ENCODE measurements around the gene ADGRF5.

The ADGRF5 gene

GRCh38 chr6:46932526-46933319, 11.0 kb upstream of the ADGRF5 start:
- peak; percentile 30 for DNase-seq (ENCODE audit: low read depth)

GRCh38 chr6:46931416-46931815, 9.7 kb upstream of the ADGRF5 start:
- DNase-seq (ENCODE audit: low read depth): no peak

- no peak for DNase-seq (ENCODE audit: low read depth)
Measured at GRCh38 chr6:46930331-46930730, 8.6 kb upstream of the ADGRF5 start.

- no peak for DNase-seq (ENCODE audit: low read depth)
Measured at GRCh38 chr6:46927066-46927465, 5.3 kb upstream of the ADGRF5 start.

- no peak for DNase-seq (ENCODE audit: low read depth)
Measured at GRCh38 chr6:46926481-46926880, 4.7 kb upstream of the ADGRF5 start.

- peak; percentile 93 for DNase-seq (ENCODE audit: low read depth)
Measured at GRCh38 chr6:46925563-46926253, 4.0 kb upstream of the ADGRF5 start.

- DNase-seq (ENCODE audit: low read depth): no peak
Measured at GRCh38 chr6:46923476-46923875, 1.7 kb upstream of the ADGRF5 start.

- DNase-seq (ENCODE audit: low read depth): no peak
Measured at GRCh38 chr6:46921059-46921458, 679 bp downstream of the ADGRF5 start.

GRCh38 chr6:46918806-46919205, 2.9 kb downstream of the ADGRF5 start:
- no peak for DNase-seq (ENCODE audit: low read depth)

- DNase-seq (ENCODE audit: low read depth): no peak
Measured at GRCh38 chr6:46917002-46917545, 4.7 kb downstream of the ADGRF5 start.

- DNase-seq (ENCODE audit: low read depth): no peak
Measured at GRCh38 chr6:46915866-46916265, 5.9 kb downstream of the ADGRF5 start.

- no peak for DNase-seq (ENCODE audit: low read depth)
Measured at GRCh38 chr6:46915380-46915779, 6.4 kb downstream of the ADGRF5 start.

GRCh38 chr6:46914279-46914810, 7.4 kb downstream of the ADGRF5 start:
- DNase-seq (ENCODE audit: low read depth): no peak

GRCh38 chr6:46909371-46909770, 12.4 kb downstream of the ADGRF5 start:
- DNase-seq (ENCODE audit: low read depth): no peak

GRCh38 chr6:46906776-46907175, 15.0 kb downstream of the ADGRF5 start:
- no peak for DNase-seq (ENCODE audit: low read depth)

- DNase-seq (ENCODE audit: low read depth): no peak
Measured at GRCh38 chr6:46904117-46904516, 17.6 kb downstream of the ADGRF5 start.

GRCh38 chr6:46903175-46903574, 18.6 kb downstream of the ADGRF5 start:
- no peak for DNase-seq (ENCODE audit: low read depth)

- DNase-seq (ENCODE audit: low read depth): no peak
Measured at GRCh38 chr6:46901882-46902314, 19.8 kb downstream of the ADGRF5 start.

- peak; percentile 21 for DNase-seq (ENCODE audit: low read depth)
Measured at GRCh38 chr6:46900266-46900665, 21.5 kb downstream of the ADGRF5 start.

- DNase-seq (ENCODE audit: low read depth): peak; percentile 6
Measured at GRCh38 chr6:46899659-46900058, 22.1 kb downstream of the ADGRF5 start.

- DNase-seq (ENCODE audit: low read depth): no peak
Measured at GRCh38 chr6:46898006-46898405, 23.7 kb downstream of the ADGRF5 start.

- no peak for DNase-seq (ENCODE audit: low read depth)
Measured at GRCh38 chr6:46896871-46897270, 24.9 kb downstream of the ADGRF5 start.

- DNase-seq (ENCODE audit: low read depth): no peak
Measured at GRCh38 chr6:46895930-46896329, 25.8 kb downstream of the ADGRF5 start.
